Measurements from ENCODE around the gene SDR9C7.

DNA sequence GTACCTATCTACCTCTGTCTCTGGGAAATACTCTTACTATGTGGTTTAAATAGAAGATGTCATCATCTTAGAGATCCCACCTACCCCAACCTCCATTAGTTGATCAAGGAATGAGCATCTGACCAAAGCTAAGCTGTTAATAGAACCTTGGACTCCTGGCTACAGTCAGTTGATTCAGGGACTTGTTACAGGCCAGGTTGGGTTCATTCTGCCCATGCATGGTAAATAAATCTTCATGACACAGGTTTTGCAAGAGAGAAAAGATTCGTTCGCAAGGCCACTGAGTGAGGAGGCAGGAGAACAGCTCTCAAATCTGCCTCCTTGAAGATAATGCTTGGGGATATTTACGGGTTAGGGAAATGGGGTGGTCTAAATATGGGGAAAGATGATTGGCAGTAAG is 19.5 kb downstream of the SDR9C7 start:
- TF ChIP-seq CTCF (conservative IDR thresholded peaks at IDR 0.05 in 1 of 2, IDR thresholded peaks at IDR 0.05 in 1 of 2; ENCODE audit: low read depth in 1 of 2, low read length in 2 of 2) (no peak), EZH2 (IDR thresholded peaks at IDR 0.05; ENCODE audit: low read length, missing control alignments) (no peak)
